Hepatocyte (in vitro differentiated cells): ENCODE results near the gene GMNC. TPM values are rescaled to one million over a fixed set of nuclear protein-coding genes. Genes with fewer than 3 reads are reported as not detected.
A peak's percentile ranks its signal among the peaks of the same experiment; 100 is the strongest.

ENCODE experiments used
- DNase-seq: peaks from one replicate; pipeline ENCODE4 v3.0.0-alpha.2; 2016; ENCODE audit warnings: low spot score
- H2AFZ ChIP-seq: fragments of 200-600 bp; sonication (generic); 2 replicates; pipeline ENCODE4 v1.6.0; 2016; ENCODE audit warnings: antibody characterized with exemption, mild to moderate bottlenecking
- H3K27ac ChIP-seq: fragments of 200-600 bp; sonication (generic); 2 replicates; pipeline ENCODE4 v1.5.1; 2016; ENCODE audit warnings: mild to moderate bottlenecking
- H3K27me3 ChIP-seq: fragments of 200-600 bp; sonication (generic); 2 replicates; pipeline ENCODE4 v1.6.1; 2016
- H3K36me3 ChIP-seq: fragments of 200-600 bp; sonication (generic); replicated peaks from 2 replicates; pipeline ENCODE4 v1.5.1; 2016; ENCODE audit warnings: low read depth; ENCODE audit not compliant: insufficient read depth
- H3K4me1 ChIP-seq: fragments of 200-600 bp; sonication (generic); 2 replicates; pipeline ENCODE4 v1.5.1; 2016; ENCODE audit warnings: mild to moderate bottlenecking, moderate library complexity; ENCODE audit not compliant: insufficient read depth
- H3K4me2 ChIP-seq: fragments of 200-600 bp; sonication (generic); 2 replicates; pipeline ENCODE4 v1.6.0; 2016
- H3K4me3 ChIP-seq: fragments of 200-600 bp; sonication (generic); 2 replicates; pipeline ENCODE4 v1.5.1; 2016; ENCODE audit warnings: mild to moderate bottlenecking
- H3K79me2 ChIP-seq: fragments of 200-600 bp; sonication (generic); 2 replicates; pipeline ENCODE4 v1.6.0; 2017; ENCODE audit warnings: mild to moderate bottlenecking
- H3K9me2 ChIP-seq: fragments of 200-600 bp; sonication (generic); replicated peaks from 2 replicates; pipeline ENCODE4 v1.6.0; 2017; ENCODE audit warnings: mild to moderate bottlenecking; ENCODE audit not compliant: insufficient read depth
- H3K9me3 ChIP-seq: fragments of 200-600 bp; sonication (generic); 2 replicates; pipeline ENCODE4 v1.5.1; 2016; ENCODE audit warnings: low read depth, mild to moderate bottlenecking
- H4K20me1 ChIP-seq: fragments of 200-600 bp; sonication (generic); 2 replicates; pipeline ENCODE4 v1.6.0; 2016; ENCODE audit warnings: mild to moderate bottlenecking; ENCODE audit not compliant: insufficient read depth, poor library complexity, severe bottlenecking
- EZH2 ChIP-seq: fragments of 200-600 bp; sonication (generic); IDR thresholded peaks from 2 replicates; pipeline ENCODE4 v1.6.1; 2016; ENCODE audit warnings: antibody characterized with exemption, mild to moderate bottlenecking, borderline replicate concordance
- EZH2phosphoT487 ChIP-seq: fragments of 200-600 bp; sonication (generic); IDR thresholded peaks from one replicate; pipeline ENCODE4 v1.6.1; 2018; ENCODE audit warnings: antibody characterized with exemption, mild to moderate bottlenecking, low read depth, moderate library complexity; ENCODE audit not compliant: unreplicated experiment, severe bottlenecking
- WGBS: methylation state at CpG from one replicate; pipeline ENCODE4 v1.1.6; 2016; ENCODE audit warnings: low lambda C conversion rate; ENCODE audit errors: missing lambda C conversion rate; 5-methylcytosine and 5-hydroxymethylcytosine counted together
- polyA plus RNA-seq: library from polyadenylated mRNA; unstranded; fragments of >200 nt; fragmentation: Nextera tagmentation; extraction: Ambion mirVana; gene quantifications from 2 replicates; pipeline ENCODE4 v1.2.1, GENCODE V29; 2016
- total RNA-seq: library from RNA; depleted of rRNA; stranded (reverse); fragments of >200 nt; gene quantifications from 2 replicates; pipeline ENCODE4 v1.2.3, GENCODE V29; 2014
- TF ChIP-seq, protein P1 (sequence below): fragments of 200-600 bp; sonication (generic); IDR thresholded peaks from 2 replicates; pipeline ENCODE4 v1.5.1; 2016; ENCODE audit warnings: antibody characterized with exemption, mild to moderate bottlenecking; ENCODE audit not compliant: poor library complexity

The GMNC gene, protein sequence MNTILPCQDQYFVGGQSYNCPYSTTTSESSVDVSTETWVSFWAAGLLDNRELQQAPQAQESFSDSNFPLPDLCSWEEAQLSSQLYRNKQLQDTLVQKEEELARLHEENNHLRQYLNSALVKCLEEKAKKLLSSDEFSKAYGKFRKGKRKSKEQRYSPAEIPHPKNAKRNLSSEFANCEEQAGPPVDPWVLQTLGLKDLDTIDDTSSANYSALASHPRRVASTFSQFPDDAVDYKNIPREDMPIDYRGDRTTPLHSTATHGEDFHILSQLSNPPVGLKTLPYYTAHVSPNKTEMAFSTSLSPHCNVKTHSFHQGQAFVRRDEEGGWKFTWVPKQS
- total RNA-seq, result 0.90 and 1.0 TPM in 2 replicates
- polyA plus RNA-seq, result 0.28 and 0.86 TPM in 2 replicates

DNA sequence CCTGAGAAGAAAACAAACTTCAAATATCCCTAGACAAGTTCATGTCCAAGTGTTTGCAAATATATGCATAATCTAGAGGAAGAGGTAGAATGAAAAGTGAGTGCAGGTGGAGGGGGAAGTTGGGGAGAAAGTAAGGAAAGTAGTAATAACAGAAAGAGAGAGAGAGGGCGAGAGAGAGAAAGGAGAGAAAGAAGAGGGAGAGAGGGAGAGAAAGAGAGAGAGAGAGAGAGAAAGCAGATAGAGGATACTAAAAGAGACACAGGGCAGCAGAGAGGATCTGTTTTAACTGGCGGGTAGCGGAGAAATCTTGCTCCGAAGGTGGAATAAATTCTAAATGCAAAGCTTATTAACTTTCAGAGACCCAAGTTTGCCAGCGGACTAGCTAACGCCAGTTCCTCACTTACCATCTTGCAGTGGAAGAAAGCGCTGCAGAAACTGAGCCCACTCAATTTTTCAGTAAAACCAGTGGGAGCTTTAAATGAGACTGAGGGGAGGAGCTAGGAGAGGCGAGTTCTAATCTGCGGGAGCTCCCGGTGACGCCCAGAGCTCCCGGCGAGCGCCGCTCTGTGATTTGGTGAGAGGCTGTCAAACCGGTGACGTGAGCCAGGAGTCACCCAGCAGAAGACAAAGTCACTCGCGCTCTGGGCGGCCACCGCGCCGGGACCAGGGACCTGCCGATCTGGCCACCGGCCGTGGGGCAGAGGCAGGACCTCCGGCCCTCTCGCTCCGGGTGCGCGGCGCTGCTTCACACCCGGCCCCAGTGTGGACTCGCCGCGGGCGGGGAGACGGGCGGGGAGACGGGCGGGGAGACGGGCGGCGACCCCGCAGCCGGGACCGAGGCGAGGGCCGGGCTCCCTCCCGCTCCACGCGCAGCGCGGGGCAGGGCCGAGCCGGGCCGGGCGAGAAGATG lies at the start of gene GMNC:
Gene GMNC, minus strand, starts transcription at position 486 of the 910 bp plus-strand sequence. Its CDS starts 79 bp downstream, at position 407.
- TF ChIP-seq, protein P1, sequence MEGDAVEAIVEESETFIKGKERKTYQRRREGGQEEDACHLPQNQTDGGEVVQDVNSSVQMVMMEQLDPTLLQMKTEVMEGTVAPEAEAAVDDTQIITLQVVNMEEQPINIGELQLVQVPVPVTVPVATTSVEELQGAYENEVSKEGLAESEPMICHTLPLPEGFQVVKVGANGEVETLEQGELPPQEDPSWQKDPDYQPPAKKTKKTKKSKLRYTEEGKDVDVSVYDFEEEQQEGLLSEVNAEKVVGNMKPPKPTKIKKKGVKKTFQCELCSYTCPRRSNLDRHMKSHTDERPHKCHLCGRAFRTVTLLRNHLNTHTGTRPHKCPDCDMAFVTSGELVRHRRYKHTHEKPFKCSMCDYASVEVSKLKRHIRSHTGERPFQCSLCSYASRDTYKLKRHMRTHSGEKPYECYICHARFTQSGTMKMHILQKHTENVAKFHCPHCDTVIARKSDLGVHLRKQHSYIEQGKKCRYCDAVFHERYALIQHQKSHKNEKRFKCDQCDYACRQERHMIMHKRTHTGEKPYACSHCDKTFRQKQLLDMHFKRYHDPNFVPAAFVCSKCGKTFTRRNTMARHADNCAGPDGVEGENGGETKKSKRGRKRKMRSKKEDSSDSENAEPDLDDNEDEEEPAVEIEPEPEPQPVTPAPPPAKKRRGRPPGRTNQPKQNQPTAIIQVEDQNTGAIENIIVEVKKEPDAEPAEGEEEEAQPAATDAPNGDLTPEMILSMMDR, result no peak
- no peak for TF ChIP-seq EZH2
- no peak for TF ChIP-seq EZH2phosphoT487
- peaks cover 9% of the 10 kb centered on the region for H3K27me3 ChIP-seq
- H3K4me2 ChIP-seq, result peak within 1 kb of the TSS; percentile 76
- no peaks in the 10 kb centered on the region for H4K20me1 ChIP-seq
- H3K4me1 ChIP-seq, result peaks cover 5% of the 10 kb centered on the region
- peak within 1 kb of the TSS; percentile 88 for H2AFZ ChIP-seq
- 2% methylated on average over 42 of the region's 58 CpGs for WGBS
- no peaks in the 10 kb centered on the region for H3K79me2 ChIP-seq
- no peaks in the 10 kb centered on the region for H3K9me2 ChIP-seq
- H3K36me3 ChIP-seq, result no peaks in the 10 kb centered on the region
- H3K9me3 ChIP-seq, result no peaks in the 10 kb centered on the region
- DNase-seq, result peak; percentile 89
- H3K27ac ChIP-seq, result peak within 1 kb of the TSS; percentile 91
- H3K4me3 ChIP-seq, result peak within 1 kb of the TSS; percentile 32

DNA sequence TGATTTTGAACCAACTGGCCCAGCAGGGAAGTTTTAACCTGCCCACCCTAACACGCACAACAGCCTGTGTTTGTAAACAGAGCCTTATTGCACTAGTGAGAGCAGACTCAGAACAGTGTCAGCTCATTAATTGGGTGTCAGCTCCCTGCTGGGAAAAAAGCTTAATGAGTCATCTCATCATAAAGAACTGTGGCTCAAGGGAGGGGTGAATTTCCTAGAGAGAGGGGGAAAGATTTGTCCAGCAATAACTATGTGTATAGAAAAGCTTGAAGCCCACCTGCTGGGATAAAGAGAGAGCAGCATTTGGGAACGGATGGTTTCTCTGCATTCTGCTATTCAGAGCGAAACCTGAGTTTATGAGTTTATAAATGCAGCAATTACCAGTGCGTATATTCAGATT lies 48.9 kb upstream of the GMNC start:
- Histone ChIP-seq H3K27ac (no peak overlapping the region), H3K27me3 (peaks cover 6% of the 10 kb centered on the region), H3K36me3 (no peaks in the 10 kb centered on the region), H3K9me3 (no peaks in the 10 kb centered on the region), H3K4me3 (no peak overlapping the region), H3K9me2 (no peaks in the 10 kb centered on the region), H2AFZ (no peak overlapping the region), H3K4me2 (no peak overlapping the region), H3K79me2 (no peaks in the 10 kb centered on the region), H3K4me1 (no peaks in the 10 kb centered on the region), H4K20me1 (no peaks in the 10 kb centered on the region)
- DNase-seq, result no peak
- WGBS, result 44% methylated on average over 4 of the region's 4 CpGs
- TF ChIP-seq EZH2 (no peak), EZH2phosphoT487 (no peak)
- TF ChIP-seq, protein P1, result no peak

DNA sequence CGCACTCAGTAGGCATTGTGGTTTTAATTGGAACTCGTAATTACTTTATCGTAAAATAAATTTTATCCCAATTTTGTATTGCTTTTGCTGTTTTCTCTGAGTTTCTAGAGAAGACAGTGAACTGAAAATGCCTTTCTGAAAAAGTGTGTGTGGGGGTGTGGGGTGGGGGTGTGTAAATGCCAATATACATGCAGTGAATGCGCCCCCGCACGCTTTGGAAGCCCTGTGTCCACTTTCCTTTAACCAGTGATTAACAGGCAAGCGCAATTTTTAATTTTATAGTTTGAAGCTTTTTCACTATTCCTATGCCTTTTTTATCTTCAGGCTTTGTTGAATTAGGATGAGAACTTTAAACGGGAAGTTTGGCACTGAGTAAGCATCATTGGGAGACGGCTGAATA lies 47.4 kb upstream of the GMNC start:
- 89% methylated on average over 9 of the region's 9 CpGs for WGBS

More for the DNA sequence above, 47.4 kb upstream of the GMNC start:
- Histone ChIP-seq H3K27ac (no peak overlapping the region), H3K79me2 (no peaks in the 10 kb centered on the region), H3K9me2 (no peaks in the 10 kb centered on the region), H4K20me1 (no peaks in the 10 kb centered on the region), H3K36me3 (no peaks in the 10 kb centered on the region), H3K4me3 (no peak overlapping the region), H3K9me3 (no peaks in the 10 kb centered on the region), H3K4me1 (no peaks in the 10 kb centered on the region), H3K4me2 (no peak overlapping the region), H2AFZ (no peak overlapping the region), H3K27me3 (peaks cover 6% of the 10 kb centered on the region)
- no peak for DNase-seq
- TF ChIP-seq, protein P1, result no peak
- TF ChIP-seq EZH2, result no peak
- no peak for TF ChIP-seq EZH2phosphoT487
